Osteocyte (in vitro differentiated cells): ENCODE data around the gene CRAT. TPM values are rescaled to one million over a fixed set of nuclear protein-coding genes. Genes with fewer than 3 reads are reported as not detected.

Experiments used
- DNase-seq: peaks from one replicate; pipeline ENCODE4 v3.0.0; 2021; ENCODE audit warnings: mixed read lengths; ENCODE audit not compliant: unreplicated experiment; ENCODE audit errors: extremely low spot score
- H3K27ac Mint-ChIP-seq: one replicate; pipeline ENCODE4 v1.8.0; 2021; ENCODE audit warnings: mild to moderate bottlenecking, mixed read lengths; ENCODE audit not compliant: unreplicated experiment
- H3K27me3 Mint-ChIP-seq: one replicate; pipeline ENCODE4 v1.8.0; 2021; ENCODE audit warnings: mixed read lengths; ENCODE audit not compliant: unreplicated experiment
- H3K36me3 Mint-ChIP-seq: one replicate; pipeline ENCODE4 v1.8.0; 2021; ENCODE audit warnings: mixed read lengths; ENCODE audit not compliant: unreplicated experiment
- H3K4me1 Mint-ChIP-seq: one replicate; pipeline ENCODE4 v1.8.0; 2021; ENCODE audit warnings: mixed read lengths; ENCODE audit not compliant: unreplicated experiment
- H3K4me3 Mint-ChIP-seq: one replicate; pipeline ENCODE4 v1.8.0; 2021; ENCODE audit warnings: mild to moderate bottlenecking, moderate library complexity, mixed read lengths; ENCODE audit not compliant: unreplicated experiment
- H3K9me3 Mint-ChIP-seq: one replicate; pipeline ENCODE4 v1.8.0; 2021; ENCODE audit warnings: mixed read lengths; ENCODE audit not compliant: unreplicated experiment
- total RNA-seq: library from RNA; stranded (reverse); gene quantifications from 2 replicates; pipeline ENCODE4 v1.2.1, GENCODE V29; 2021
- TF ChIP-seq, protein P1 (sequence below): fragments of 200-600 bp; sonication (generic); IDR thresholded peaks from 2 replicates; pipeline ENCODE4 v1.5.0; 2021; ENCODE audit warnings: antibody characterized with exemption, mild to moderate bottlenecking, moderate library complexity

CRAT gene
- total RNA-seq, 1 donor from 2014 or later, result 55.1 TPM

DNA sequence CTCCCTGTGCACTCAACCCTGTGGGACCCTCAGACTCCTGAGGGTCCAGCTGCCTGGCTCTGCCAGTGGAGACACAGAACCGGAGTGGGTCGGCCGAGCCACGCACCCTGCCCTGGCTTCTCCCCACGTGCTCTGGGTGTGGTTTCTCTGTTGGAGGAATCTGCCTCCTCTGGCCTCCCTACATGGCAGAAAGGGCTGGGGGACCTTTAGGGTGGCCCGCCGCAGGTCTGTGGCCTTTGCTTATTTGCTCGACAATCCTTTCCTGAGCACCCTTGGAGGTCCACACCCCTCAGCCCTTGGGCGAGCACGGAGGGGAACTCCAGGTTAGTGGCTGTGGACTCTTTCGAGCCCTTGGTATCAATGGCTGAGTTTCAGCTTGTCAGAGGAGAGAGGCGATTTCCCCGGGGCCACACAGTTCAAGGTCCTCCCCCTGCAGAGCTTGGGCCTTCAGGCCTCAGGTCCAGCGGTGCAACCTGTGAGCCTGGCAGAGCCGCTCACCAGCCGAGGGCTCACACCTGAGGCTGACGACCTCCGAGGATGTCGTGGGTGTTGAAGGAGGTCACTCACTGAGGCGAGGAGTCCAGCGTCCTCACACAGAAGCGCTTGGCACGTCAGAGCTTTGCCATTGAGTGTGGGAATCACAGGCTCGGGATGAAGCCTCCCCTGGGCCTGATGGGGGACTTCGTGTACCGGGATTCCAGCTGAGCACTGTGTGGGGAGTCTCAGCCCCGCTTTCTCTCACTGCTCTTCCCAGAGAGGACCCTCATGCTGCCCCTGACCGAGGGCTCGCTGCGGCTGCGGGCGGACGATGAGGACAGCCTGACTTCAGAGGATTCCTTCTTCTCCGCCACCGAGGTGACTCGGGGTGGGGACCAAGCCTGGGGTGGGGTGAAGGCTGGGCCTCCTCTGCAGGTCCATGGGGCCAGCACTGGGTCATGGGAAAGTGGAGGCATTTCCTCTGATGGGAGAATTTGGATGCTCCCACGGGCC, 50.5 kb downstream of the CRAT start:
- no peak overlapping the region for H3K27ac Mint-ChIP-seq
- H3K4me3 Mint-ChIP-seq, result no peak overlapping the region
- H3K9me3 Mint-ChIP-seq, result no peaks in the 10 kb centered on the region
- no peaks in the 10 kb centered on the region for H3K27me3 Mint-ChIP-seq
- H3K36me3 Mint-ChIP-seq, result peaks cover 9% of the 10 kb centered on the region
- no peak for DNase-seq
- H3K4me1 Mint-ChIP-seq, result no peaks in the 10 kb centered on the region
- TF ChIP-seq, protein P1, sequence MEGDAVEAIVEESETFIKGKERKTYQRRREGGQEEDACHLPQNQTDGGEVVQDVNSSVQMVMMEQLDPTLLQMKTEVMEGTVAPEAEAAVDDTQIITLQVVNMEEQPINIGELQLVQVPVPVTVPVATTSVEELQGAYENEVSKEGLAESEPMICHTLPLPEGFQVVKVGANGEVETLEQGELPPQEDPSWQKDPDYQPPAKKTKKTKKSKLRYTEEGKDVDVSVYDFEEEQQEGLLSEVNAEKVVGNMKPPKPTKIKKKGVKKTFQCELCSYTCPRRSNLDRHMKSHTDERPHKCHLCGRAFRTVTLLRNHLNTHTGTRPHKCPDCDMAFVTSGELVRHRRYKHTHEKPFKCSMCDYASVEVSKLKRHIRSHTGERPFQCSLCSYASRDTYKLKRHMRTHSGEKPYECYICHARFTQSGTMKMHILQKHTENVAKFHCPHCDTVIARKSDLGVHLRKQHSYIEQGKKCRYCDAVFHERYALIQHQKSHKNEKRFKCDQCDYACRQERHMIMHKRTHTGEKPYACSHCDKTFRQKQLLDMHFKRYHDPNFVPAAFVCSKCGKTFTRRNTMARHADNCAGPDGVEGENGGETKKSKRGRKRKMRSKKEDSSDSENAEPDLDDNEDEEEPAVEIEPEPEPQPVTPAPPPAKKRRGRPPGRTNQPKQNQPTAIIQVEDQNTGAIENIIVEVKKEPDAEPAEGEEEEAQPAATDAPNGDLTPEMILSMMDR, result no peak

DNA sequence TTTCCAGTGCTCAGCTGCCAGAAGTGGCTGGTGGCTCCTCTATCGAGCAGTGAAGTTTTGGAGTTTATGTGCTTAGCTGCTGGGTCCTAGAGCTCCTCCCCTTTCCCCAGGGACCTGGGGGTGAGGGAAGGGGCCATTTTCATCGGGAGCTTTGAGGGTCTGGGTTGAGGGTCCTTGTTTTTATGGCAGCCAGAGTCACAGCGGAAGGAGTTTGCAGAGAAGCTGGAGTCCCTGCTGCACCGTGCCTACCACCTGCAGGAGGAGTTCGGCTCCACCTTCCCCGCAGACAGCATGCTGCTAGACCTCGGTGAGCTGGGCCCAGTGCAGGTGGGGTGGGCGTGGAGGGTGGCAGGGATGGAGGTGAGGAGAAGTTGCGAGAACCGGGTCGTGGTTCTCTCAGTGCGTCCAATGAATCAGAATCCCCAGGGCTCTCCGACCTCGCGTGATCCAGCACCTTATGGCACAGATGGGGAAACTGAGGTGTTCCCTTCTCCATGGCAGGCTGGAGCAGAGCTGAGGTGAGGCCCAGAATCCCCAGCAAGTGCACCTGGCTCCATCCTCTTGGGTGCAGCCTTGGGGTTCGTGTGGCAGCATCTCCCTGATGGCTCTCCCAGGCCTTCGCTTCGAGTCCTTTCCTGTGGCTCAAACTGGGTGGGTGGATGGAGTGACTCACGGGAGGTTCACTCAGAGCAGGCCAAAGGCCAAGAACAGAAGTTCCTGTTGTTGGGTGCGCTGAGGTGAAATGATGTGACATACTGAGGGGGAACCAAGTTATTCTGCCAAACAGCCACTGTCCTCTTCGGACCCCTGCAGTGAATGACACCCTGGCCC, 51.4 kb downstream of the CRAT start:
- Mint-ChIP-seq H3K4me3 (no peak overlapping the region), H3K27me3 (no peaks in the 10 kb centered on the region), H3K27ac (no peak overlapping the region), H3K9me3 (no peaks in the 10 kb centered on the region), H3K4me1 (no peaks in the 10 kb centered on the region), H3K36me3 (peaks cover 12% of the 10 kb centered on the region)
- TF ChIP-seq, protein P1, result no peak
- no peak for DNase-seq

DNA sequence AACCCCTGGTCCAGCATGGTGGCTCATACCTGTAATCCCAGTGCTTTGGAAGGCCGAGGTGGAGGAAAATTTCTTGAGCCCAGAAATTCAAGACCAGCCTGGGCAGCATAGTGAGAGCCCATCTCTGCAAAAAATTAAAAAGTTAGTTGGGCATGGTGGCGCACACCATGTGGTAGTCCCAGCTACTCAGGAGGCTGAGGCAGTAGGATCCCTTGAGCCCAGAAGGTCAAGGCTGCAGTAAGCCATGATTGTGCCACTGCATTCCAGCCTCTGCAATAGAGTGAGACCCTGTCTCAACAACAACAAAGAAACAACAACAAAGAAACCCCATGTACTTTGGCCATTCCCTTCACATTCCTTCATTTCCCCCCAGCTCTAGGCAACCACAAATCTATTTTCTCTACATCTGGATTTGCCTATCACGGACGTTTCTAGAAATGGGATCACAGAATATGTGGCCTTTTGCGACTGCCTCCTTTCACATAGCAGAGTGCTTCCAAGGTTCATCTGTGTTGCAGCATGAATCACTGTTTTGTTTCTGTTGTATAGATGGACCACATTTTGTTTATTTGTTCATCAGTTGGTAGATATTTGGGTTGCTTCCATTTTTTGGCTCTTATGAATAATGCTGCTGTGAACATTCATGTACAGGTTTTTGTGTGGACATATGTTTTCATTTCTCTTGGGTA, 56.3 kb downstream of the CRAT start:
- Mint-ChIP-seq H3K9me3 (no peaks in the 10 kb centered on the region), H3K27me3 (no peaks in the 10 kb centered on the region), H3K27ac (no peak overlapping the region), H3K36me3 (peaks cover 8% of the 10 kb centered on the region), H3K4me1 (no peaks in the 10 kb centered on the region), H3K4me3 (no peak overlapping the region)
- DNase-seq, result no peak
- TF ChIP-seq, protein P1, result no peak

DNA sequence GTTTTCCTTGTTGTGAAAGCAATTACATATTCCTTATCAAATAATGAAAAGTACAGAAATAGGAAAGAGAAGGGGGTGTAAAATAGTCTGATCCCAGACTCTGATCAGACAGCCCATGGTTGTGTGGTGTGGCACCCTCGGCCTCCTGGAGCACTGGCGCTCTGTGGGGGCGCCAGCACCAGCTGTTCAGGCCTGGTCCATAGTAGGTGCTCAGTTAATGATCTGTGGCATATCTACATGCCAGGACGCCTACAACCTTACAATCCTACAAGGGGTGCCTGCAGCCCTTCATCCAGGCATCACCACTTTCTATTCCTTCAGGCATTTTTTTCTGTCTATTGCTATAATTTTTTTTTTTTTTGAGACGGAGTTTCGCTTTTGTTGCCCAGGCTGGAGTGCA, 57.6 kb downstream of the CRAT start:
- H3K9me3 Mint-ChIP-seq, result no peaks in the 10 kb centered on the region
- TF ChIP-seq, protein P1, result no peak

More for the DNA sequence above, 57.6 kb downstream of the CRAT start:
- Mint-ChIP-seq H3K36me3 (peaks cover 14% of the 10 kb centered on the region), H3K4me1 (no peaks in the 10 kb centered on the region), H3K27me3 (no peaks in the 10 kb centered on the region), H3K4me3 (no peak overlapping the region), H3K27ac (no peak overlapping the region)
- no peak for DNase-seq
